GM19099 (cell line): ENCODE data around the gene ZFAND3.

Experiments
- POLR2A ChIP-seq: IDR thresholded peaks from 3 replicates; pipeline ENCODE4 v1.6.1; 2011; ENCODE audit warnings: low read depth; ENCODE audit not compliant: insufficient read length; ENCODE audit errors: extremely low read depth

ZFAND3 gene

DNA sequence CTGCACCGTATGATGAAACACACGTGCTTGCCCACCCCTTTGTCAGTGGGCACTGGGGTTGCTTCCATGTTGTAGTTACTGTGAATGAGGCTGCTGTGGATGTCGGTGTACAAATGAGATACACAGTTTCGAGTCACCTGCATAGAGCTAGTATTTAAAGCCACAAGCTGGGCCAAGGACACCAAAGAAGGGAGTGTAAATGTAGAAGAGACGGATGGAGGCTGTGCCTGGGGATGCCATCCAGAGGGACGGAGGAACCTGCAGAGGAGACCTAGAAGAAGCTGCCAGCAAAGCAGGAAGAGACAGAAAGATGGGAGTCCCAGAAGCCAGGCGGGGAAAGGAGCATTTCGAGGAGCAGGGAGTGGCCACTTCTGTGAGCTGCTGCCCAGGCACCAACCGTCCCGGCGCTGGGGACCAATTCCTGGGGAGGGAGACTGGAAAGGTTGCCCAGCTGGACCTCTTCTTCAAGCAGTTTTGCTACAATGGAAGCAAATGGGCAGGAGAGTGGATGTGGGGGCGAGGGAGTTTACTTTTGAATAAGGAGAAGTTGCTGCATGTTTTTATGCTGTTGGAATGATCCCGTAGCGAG, 339.3 kb downstream of the ZFAND3 start:
- TF ChIP-seq POLR2A, result no peak

DNA sequence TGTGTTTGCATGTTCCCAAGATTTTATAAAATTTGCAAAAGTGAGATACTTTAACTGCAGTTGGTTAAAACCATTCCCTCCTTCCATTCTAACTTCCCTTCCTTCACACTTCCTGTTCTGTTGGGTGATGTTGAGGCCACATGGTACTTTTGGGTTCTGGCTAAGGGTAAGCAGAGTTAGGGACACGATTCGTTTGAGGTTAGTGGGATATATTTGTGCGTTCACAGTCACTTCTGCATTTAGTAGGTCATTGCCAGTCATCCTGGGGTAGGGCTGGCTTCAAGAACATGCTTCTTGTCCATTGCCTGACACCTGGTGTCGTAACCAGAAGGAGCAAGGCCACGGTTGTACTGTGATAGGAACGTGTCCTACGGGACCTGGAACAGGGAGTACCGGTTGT, 340.1 kb downstream of the ZFAND3 start:
- TF ChIP-seq POLR2A, result no peak

DNA sequence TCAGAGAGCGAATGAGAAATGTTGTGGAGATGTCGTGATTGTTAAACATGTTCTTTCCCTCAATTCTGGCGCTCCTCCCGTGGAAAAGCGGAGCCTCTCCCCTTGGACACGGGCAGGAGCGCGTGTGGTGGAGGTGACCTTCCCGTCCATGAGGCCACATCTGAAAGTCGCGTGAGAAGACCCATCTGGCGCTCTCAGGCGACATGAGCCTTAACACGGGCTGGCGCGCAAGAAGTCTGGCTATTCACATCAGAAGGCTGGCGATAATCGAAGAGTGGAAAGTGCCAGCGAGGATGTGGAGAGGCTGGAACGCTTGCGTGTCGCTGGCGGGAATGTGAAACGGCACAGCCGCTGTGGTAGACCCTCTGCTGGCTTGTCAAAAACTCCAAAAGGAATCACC, 341.3 kb downstream of the ZFAND3 start:
- no peak for TF ChIP-seq POLR2A

DNA sequence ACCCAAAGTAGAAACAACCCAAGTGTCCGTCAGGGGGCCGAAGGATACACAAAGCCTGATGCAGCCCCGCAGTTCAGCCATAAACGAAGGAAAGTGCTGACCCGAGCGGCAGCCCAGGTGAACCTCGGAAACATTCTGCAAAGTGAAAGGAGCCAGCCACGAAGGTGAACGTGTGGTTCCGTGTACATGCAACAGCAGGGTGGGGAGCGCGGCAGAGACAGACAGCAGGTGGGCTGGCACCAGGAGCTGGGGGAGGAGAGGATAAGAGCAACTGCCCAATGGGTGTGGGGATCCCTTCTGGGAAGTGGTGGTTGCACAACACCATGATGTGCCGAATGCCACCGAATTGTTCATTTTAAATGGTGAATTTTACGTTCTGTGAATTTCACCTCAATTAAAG, 341.8 kb downstream of the ZFAND3 start:
- TF ChIP-seq POLR2A, result no peak

DNA sequence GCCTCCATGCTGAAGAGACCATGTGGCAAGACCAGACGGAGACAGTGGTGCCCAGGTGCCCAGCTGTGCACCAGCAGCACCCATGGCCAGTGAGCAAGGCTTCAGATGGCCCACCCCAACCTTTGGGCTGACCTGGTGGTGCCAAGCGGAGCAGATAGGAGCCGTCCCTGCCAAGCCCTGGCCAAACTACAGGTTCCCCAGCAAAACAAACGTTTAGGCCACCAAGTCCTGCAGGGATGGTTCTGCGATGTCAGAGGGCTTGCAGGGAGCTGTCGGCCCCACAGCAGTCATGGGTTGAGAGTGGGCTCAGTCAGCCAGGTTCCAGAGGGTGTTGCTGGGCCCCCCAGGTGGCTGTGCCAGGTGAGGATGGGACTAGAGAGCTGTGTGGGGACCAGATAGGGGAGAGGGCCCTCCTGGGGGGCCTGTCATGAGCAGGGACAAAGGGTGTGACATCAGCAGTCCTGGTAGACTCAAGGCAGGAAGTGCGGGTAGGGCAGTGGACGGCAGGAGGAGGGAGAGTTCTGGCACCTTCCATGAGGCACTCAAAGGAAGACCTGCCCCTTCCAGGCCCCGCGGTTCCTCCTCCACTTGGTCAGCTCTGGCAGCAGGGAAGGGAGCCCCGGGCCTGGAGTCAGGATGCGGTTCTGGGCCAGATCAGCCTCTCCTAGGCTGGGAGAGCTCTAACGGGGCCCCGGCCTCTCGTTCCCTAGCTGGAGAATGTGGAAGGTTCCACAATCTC, 342.4 kb downstream of the ZFAND3 start:
- TF ChIP-seq POLR2A, result no peak

DNA sequence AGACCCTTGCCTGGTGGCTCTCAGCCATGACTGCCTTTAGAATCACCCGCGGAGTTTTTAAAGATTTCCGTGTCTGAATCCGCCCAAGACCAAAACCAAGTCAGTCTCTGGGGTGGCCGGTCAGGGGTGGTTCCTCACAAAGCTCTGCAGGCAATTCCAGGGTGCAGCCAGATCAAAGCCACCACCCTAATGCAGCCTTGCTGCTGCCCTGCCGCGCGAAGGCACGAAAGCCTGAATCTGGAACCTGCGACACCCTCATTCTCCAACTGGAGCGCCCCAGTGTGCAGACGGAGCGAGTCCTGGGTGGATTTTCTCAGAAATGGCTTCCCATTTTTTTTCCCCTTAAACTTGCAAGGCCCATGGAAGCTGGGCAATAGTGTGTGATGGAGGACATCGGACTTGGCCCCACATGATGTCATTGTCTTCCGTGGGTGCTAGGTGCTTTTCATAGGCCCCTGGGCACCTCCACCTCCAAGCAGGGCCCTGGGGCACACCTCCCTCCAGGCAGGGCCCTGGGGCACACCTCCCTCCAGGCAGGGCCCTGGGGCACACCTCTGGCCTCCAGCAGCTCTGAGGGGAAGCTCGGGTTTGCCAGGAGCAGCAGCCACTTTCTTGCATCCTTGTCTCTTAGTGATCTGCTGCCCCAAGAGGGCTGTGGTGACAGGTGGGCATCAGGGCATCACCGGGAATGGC, 343.1 kb downstream of the ZFAND3 start:
- no peak for TF ChIP-seq POLR2A

DNA sequence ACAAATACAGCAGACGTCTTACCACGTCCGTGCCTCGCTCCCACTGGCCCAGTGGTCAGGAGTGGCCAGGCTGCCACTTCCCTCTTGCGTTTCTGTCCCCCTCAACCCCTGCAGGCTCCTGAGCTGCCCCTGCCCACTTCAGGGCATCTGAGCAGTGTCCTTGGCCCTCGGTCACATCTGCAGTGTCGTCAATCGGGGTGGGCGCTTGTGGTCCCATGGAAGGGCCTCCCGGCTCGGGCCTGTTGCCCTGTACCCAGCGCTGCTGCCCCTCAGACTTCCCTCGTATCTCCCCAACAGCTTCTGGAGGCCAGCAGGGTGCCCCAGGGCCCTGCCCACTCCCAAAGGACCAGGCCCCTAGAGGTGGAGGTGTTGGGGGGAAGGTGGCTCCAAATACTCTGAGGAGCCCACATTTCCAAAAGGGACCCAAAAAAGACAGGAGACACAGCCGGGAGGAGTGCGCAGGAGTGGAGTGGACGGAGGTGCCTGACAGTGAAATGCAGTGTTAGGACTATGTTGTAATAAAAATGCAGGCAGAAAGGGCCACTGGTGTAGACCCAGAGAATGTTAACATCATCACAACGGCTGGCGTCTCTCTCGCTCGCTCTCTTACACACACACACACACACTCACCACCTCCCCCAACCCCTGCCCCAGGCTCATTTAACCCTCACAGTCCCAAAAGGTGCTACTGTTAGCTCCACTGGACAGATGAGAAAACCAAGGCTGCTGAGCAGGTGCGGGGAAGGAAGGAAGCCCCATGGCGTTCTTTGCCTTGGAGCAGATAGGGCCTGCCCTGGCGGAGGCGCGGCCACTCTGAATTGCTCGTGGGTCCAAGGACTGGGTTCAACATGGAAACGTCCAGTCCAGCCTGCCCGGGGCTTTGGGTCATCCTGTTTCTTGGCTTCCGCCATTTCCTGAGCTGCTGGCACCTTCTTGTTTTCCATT, 343.9 kb downstream of the ZFAND3 start:
- no peak for TF ChIP-seq POLR2A

DNA sequence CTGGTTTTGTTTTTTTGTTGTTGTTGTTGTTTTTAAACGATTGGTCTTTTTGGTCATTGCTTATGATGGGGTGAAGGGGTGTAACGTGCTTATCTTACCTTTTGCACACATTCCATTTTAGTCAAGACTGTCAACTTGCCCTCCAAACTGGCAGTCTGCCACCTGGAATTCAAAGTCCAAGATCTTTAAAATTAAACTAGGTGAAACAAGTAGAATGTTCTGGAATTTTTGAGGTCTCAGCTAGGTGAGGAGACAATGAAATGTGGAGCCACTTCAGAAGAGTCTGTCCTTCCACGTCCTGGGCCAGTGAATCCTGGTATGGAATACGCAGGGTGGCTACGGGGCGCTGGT, 344.6 kb downstream of the ZFAND3 start:
- TF ChIP-seq POLR2A, result no peak

DNA sequence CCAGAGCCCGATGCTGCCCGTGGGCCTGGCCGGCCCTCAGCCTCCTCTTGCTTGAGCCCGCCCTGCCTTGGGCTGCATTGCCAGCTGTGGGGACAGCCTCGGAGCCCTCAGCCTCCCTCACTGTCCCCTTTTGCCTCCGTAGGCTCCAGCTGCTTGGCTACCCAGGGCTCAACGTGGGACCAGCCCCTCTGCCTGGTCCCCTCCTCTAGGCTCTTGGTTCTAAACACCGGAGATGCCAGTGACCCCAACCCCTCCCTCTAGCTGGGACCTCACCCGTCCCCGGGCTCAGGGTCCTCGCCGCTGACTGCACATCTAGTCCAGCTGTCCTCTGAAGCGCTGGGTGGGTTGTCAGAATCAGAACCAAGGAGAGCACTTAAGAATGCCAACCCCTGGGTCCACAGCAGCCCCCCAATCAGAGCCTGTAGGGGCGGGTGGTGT, 345.2 kb downstream of the ZFAND3 start:
- TF ChIP-seq POLR2A, result no peak

DNA sequence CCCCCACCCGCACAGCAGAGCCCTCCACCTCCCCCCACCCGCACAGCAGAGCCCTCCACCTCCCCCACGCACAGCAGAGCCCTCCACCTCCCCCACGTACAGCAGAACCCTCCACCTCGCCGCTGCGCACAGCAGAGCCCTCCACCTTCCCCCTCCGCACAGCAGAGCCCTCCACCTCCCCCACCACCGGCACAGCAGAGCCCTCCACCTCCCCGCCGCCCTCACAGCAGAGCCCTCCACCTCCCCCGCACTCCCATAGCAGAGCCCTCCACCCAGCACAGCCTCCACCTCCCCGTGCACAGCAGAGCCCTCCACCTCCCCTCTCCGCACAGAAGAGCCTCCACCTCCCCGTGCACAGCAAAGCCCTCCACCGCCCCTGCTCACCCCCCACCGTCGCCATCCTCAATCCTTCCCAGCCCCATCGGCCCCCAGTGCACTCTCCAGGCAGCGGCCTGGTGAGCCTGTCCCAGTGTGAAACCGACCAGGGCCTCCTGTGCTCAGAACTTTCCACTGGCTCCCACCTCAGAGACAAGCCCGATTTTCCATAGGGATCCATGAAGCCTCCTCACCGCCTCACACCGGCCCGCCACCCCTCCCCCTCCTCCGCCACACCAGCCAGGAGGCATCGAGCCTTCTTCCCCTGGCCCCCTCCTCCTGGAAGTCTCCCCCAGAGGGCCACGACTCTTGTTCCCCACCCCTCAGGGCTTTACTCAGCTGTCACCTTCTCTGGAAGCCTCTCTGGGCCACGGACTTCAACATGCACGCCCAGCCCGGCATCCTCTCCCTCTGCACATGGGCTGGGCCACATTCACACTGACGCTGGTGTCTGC, 347.1 kb downstream of the ZFAND3 start:
- no peak for TF ChIP-seq POLR2A

DNA sequence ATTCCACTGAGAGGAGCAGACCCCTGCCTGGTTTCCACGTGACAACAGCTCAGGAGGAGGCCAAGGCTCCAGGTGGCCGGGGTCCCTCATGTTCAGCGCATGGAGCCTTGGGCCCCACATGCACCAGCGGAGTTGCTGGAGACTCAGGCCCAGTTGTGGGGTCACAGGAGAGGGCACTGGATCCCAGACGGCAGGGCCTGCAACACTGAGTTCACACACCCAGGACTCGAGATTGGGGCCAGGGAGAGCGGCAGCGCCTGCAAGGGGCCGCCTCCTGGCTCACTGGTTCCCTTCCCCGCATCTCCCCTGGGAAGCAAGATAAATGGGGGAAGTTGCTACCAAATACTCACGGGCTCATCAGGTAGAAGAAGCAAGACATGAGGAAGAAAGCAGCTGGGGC, 348.1 kb downstream of the ZFAND3 start:
- no peak for TF ChIP-seq POLR2A

DNA sequence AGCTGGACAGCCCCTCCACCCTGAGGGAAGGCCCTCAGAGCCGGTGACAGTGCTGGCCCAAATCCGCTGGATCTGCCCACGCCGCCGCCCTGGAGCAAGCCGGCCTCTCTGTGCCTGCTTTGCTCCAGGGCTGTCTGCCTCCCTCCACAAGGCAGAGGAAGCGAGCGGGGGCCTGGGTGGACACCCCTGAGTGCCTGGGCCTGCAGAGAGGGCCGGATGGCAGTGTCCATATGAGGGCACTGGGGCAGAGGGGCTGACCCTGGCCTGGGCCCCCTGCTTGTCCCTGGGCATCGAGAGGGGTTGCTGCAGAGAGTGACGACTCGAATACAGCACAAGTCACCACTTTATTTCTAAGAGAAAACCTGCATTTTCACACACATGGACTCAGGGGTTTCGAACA, 348.6 kb downstream of the ZFAND3 start:
- TF ChIP-seq POLR2A, result no peak

DNA sequence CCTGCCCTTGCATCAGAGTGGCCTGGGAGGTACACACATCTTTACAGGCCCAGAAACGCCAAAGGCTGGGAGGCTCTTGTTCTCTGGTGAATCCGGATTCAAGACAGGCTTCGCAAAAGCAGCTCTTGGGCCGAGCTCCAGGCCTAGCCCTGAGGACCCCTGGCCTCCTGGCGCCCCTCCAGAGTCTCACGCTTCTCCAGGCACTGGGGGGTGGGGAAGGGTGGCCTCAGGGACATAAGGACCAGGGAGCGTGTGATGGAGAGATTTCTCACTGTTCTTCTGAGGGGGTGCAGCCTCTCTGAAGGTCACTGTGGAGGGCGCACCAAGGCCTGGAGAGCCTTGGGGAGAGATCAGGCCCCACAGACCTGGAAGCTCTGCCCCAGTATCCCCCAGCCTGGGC, 349.2 kb downstream of the ZFAND3 start:
- no peak for TF ChIP-seq POLR2A
